T-helper 17 cell (primary cell): ENCODE data around the gene SRPRB. TPM values are rescaled to one million over a fixed set of nuclear protein-coding genes. Genes with fewer than 3 reads are reported as not detected.

Source experiments
- ATAC-seq: fragments of 150-1000 bp; cut with Tn5 transposase; 2 replicates; pipeline ENCODE4 v1.10.0; 2021; ENCODE audit warnings: mild to moderate bottlenecking, moderate library complexity
- DNase-seq, 3 donors: peaks; one replicate each; pipeline versions ENCODE4 v3.0.0 to v3.0.0-alpha.2; 2020 to 2021
- H3K9me3 ChIP-seq: one replicate; pipeline ENCODE4 v1.7.0; 2013; ENCODE audit warnings: low read length, mild to moderate bottlenecking; ENCODE audit not compliant: control insufficient read depth, poor library complexity, severe bottlenecking
- H3K27ac Mint-ChIP-seq: one replicate; pipeline ENCODE4 v1.8.0; 2022; ENCODE audit warnings: mild to moderate bottlenecking, moderate library complexity, mixed read lengths
- H3K27me3 Mint-ChIP-seq: one replicate; pipeline ENCODE4 v1.8.0; 2022; ENCODE audit warnings: mixed read lengths
- H3K36me3 Mint-ChIP-seq: one replicate; pipeline ENCODE4 v1.8.0; 2022; ENCODE audit warnings: low read depth, mixed read lengths
- H3K4me1 Mint-ChIP-seq: one replicate; pipeline ENCODE4 v1.8.0; 2022; ENCODE audit warnings: mild to moderate bottlenecking, mixed read lengths
- H3K4me3 Mint-ChIP-seq: one replicate; pipeline ENCODE4 v1.8.0; 2022; ENCODE audit warnings: mild to moderate bottlenecking, moderate library complexity, mixed read lengths
- total RNA-seq, 4 donors: library from RNA in 2 of 4; stranded (reverse) in 2 of 4; gene quantifications; one replicate each; pipeline ENCODE4 v1.2.3 and lab custom pipeline; 2022 to 2026

Gene SRPRB
- total RNA-seq, 2 donors from 2014 or later: 34.5 to 37.3 TPM

DNA sequence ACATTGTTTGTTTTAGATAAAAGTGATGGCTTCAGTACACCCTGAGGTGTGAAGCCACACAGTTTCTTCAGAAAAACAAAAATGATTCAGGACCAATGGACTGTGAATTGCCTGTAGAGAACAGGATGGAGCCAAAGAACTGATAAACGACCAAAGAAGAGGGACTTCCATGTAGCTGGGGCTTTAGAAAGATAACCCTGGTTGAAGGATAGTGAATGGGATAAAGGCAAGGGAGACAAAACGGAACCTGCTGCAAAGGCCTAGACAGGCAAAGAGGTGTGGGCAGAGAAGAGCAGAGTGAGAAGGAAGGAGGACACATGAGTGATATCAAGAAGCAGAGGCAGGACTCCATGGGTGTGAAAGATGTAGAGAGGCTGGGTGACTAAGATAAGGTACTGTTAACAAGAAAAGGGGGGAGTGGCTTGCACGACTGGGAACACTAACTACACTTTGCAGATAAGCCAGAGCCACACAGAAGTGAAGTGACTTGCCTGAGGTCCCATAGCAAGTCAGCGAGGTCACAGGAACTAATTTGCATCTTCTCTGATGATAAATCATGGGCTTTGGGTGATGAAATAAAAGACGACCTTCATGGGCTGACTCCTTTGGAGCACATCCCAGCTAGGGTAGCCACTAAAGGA, 45.8 kb downstream of the SRPRB start:
- H3K27me3 Mint-ChIP-seq: peaks cover 31% of the 10 kb centered on the region
- H3K36me3 Mint-ChIP-seq: no peaks in the 10 kb centered on the region
- ATAC-seq: no peak
- no peaks in the 10 kb centered on the region for H3K9me3 ChIP-seq
- no peak overlapping the region for H3K4me3 Mint-ChIP-seq
- H3K4me1 Mint-ChIP-seq: no peaks in the 10 kb centered on the region
- no peak for DNase-seq
- no peak overlapping the region for H3K27ac Mint-ChIP-seq

DNA sequence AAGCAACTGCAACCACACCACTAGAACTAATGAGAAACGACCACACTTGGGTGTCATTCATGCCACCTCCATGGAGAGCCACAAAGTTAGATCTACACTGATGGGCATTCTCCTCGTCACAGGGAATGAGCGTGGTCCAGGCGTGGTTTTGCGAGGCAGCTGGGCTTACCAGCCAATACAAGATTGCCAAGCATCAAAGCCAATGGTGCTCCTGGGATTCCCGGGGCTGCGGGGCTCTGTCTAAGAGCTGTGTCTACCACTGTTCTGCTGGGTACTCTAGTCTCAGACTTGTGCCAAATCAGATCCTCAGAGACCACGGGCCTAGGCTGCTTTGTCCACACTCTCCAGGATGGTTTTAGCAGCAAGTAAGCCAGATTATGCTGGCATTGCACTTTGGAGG, 46.3 kb downstream of the SRPRB start:
- Mint-ChIP-seq H3K27ac (no peak overlapping the region), H3K4me1 (no peaks in the 10 kb centered on the region), H3K36me3 (no peaks in the 10 kb centered on the region), H3K27me3 (peaks cover 27% of the 10 kb centered on the region), H3K4me3 (no peak overlapping the region)
- ATAC-seq: no peak
- no peaks in the 10 kb centered on the region for H3K9me3 ChIP-seq
- DNase-seq: no peak

DNA sequence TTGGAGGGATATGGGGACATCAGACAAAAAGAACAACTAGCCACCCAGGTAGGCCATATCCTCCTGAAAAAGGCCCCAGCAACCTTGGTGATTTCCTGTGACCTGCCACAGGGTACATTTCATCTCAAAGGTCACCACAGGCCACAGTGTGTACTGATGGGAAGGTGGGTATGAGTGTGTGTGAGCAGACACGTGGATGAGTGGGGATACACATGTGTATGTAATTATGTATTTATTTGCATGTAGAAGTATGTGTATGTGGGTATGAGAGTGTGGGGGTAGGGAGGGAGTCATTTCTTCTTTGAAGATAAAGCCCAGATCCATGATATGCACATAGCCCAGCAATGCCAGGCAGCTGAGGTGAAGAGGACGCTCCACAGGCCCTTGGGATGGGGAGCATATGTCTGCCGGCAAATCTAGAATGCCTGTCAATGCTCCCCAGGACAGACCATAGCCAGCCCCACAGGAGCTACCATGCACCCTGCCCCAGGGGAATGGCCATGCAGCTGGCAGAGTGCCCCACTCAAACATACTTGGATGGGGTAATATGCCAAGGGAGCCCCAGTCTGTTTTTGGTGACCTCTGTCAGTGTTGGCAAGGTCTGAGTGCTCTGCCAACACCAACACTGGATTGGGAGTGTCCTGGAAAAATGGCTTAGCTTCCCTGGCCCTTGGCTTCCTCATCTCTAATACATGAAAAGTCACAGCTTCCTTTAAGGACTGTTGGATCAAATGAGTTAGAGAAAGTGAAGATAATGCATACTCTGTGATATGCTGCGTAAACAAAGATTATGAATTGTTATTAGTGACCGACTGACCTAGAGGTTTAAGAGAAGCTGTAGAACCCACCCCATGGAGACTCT, 47.7 kb downstream of the SRPRB start:
- Mint-ChIP-seq H3K27ac (no peak overlapping the region), H3K4me1 (peaks cover 2% of the 10 kb centered on the region), H3K36me3 (no peaks in the 10 kb centered on the region), H3K27me3 (peaks cover 18% of the 10 kb centered on the region), H3K4me3 (no peak overlapping the region)
- no peaks in the 10 kb centered on the region for H3K9me3 ChIP-seq
- ATAC-seq (no peak), DNase-seq (no peak)

DNA sequence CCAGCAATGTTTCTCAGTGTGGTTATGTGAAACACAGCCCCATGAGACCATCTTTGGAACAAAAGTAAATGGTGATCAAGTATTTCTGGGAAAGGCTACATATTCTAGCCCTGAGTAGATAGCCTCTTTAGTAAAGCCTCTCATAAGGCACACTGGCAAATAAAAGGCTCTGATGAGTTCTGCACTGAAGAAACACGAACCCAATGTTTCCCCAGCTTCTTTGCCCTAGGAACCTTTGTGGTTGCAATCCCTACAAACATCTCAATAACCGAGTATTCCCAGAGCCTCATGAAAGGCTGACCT, 48.3 kb downstream of the SRPRB start:
- H3K4me3 Mint-ChIP-seq: no peak overlapping the region
- no peak overlapping the region for H3K27ac Mint-ChIP-seq
- H3K4me1 Mint-ChIP-seq: peaks cover 2% of the 10 kb centered on the region
- DNase-seq: no peak
- no peak for ATAC-seq
- H3K9me3 ChIP-seq: no peaks in the 10 kb centered on the region
- H3K36me3 Mint-ChIP-seq: no peaks in the 10 kb centered on the region
- peaks cover 12% of the 10 kb centered on the region for H3K27me3 Mint-ChIP-seq

DNA sequence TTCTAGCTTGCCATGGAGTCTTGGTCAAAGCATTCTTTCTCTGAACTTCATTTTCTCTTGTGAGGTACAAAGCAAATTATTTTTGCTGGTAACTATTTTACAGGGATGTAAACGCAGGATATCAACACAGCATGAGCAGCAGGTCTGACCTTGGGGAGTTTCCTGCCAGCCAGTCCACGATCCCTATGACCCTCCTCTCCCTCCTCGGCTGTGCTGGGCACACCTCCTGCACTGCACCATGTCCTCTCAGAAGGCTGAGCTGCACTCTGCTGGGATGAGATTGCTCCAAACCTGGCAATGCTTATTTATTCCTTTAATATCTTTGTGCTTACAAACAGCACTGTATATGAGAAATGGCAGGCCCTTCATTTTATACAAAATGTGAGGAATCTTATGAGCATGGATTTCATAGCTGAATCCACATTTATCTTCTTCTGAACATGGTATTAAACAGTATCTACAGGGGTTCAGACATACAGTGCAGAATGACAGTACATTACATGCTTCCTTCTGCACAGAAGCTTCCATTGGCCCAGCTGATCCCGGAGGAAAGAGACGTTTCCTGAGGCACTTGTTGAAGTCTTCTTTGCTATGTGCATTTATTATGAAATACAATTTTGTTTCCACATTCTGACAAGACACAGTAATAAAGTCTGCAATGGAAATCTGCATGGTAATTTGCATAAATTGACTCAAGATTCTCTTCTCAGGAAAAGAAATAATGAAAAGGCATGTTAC, 48.8 kb downstream of the SRPRB start:
- DNase-seq: no peak
- Mint-ChIP-seq H3K27ac (no peak overlapping the region), H3K4me3 (no peak overlapping the region), H3K36me3 (no peaks in the 10 kb centered on the region), H3K4me1 (peaks cover 2% of the 10 kb centered on the region), H3K27me3 (peaks cover 8% of the 10 kb centered on the region)
- no peak for ATAC-seq
- no peaks in the 10 kb centered on the region for H3K9me3 ChIP-seq

DNA sequence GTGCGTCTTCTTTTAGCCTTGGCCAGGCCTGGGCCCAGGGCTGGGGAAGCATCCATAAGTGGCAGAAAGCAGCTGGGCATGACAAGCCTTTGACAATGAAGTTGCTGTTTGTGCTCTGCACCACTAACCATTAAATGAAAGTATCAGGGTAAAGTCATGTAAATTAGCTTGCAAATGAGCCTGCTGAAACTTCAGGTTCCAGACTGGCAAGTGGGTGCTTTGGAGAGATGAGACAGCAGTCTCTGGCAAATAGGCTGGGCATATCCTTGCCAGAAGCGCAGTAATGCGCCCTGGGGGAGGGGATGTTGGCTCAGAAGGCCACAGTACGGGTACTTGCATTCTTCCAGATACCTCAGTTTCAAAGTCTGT, 49.4 kb downstream of the SRPRB start:
- ATAC-seq (no peak), DNase-seq (no peak)
- H3K9me3 ChIP-seq: no peaks in the 10 kb centered on the region
- H3K36me3 Mint-ChIP-seq: no peaks in the 10 kb centered on the region
- no peak overlapping the region for H3K4me3 Mint-ChIP-seq
- peaks cover 4% of the 10 kb centered on the region for H3K27me3 Mint-ChIP-seq
- no peak overlapping the region for H3K27ac Mint-ChIP-seq
- H3K4me1 Mint-ChIP-seq: peaks cover 2% of the 10 kb centered on the region

DNA sequence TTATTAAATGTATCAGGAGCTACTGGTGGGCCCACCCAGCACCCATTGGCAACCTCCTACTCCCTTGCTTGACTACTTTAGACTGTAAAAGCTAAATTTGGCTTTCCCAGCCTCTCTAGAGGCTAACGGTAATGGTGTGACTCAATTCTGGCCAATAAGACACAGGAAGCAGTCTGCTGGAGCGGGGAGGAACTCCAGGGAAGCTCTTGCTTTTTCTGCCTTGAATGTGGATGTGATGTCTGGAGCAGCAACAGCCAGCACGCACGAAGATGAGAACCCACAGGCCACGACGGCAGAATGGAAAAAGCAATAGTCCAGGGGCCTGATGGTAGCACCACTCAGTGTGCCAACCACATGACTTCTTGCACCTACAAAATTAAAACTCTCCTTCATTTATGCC, 50.2 kb downstream of the SRPRB start:
- Mint-ChIP-seq H3K4me3 (no peak overlapping the region), H3K27me3 (no peaks in the 10 kb centered on the region), H3K4me1 (peaks cover 2% of the 10 kb centered on the region), H3K36me3 (no peaks in the 10 kb centered on the region), H3K27ac (no peak overlapping the region)
- H3K9me3 ChIP-seq: no peaks in the 10 kb centered on the region
- DNase-seq (no peak), ATAC-seq (no peak)

DNA sequence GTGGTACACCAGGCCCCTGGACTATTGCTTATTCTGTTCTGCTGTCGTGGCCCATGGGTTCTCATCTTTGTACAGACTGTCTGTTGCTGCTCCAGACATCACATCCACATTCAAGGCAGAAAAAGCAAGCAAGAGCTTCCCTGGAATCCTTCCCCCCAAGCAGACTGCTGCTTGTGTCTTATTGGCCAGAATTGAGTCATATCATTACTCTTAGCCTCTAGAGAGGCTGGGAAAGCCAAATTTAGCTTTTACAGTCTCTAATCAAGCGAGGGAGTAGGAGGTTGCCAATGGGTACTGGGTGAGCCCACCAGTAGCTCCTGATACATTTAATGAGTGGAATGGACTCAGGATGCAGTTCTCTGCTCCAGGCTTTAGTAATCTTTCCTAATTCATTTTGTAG, 50.7 kb downstream of the SRPRB start:
- Mint-ChIP-seq H3K27me3 (no peaks in the 10 kb centered on the region), H3K4me1 (peaks cover 2% of the 10 kb centered on the region), H3K4me3 (no peak overlapping the region), H3K27ac (no peak overlapping the region), H3K36me3 (no peaks in the 10 kb centered on the region)
- no peaks in the 10 kb centered on the region for H3K9me3 ChIP-seq
- ATAC-seq (no peak), DNase-seq (no peak)

DNA sequence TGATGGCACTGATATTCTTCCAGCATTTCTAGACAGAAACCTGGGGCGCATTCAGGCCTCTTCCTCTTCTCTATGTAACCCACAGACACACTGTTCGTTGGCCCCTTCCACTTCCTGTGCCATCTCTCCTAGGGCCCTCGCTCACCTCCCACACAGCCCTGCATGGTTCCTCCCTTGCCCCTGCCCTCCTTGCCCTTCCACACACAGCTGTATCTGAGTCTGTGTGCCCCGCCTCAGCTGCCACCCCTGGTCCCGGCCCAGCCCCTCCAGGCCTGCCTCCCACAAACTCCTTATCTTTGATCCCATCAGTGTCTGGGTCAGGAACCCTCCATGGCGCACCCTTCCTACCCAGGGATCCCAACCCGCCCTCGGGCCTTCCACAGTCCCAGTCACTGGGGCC, 52.2 kb downstream of the SRPRB start:
- Mint-ChIP-seq H3K27me3 (peaks cover 6% of the 10 kb centered on the region), H3K4me1 (peaks cover 5% of the 10 kb centered on the region), H3K4me3 (no peak overlapping the region), H3K27ac (peak overlapping the region; percentile 49), H3K36me3 (no peaks in the 10 kb centered on the region)
- no peak for DNase-seq
- no peaks in the 10 kb centered on the region for H3K9me3 ChIP-seq
- no peak for ATAC-seq

DNA sequence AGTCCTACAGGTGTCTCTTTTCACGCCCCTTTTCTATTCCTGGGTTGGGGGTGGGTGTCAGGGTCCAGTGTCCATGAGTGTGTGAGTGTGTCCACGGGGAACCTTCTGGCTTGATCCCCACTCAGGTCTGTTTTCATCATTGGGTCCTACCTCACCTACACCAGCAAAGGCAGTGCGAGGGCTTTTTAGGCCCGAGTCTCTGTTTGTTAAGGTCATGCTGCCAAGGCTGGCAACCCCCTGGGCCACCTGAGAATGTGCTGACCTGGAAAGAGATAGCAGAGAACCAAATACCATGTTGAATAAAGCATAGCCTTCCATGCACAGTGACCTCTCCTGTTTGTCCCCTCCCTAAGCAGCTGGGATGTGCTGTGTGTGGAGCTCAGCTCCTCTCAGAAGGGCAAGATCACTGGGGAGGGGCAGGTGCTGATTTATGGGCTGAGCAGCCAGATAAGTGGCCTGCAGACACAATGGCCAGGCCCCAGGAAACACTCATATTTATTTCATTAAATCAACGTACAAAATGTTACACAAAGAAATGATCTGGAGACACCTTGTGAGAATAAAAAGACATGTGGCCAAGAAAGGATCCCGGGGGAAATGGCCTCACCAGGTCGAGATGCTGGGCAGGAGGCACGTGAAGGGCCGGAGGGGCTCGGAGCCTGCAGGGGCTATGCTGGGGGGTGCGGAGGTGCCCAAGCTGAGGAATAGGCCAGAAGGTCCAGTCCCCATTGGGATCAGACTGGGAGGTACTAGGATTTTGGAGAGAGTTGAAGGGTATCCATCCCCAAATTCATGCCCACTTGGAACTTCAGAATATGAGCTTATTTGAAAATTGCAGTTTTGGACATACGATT, 54.0 kb downstream of the SRPRB start:
- Mint-ChIP-seq H3K36me3 (peaks cover 2% of the 10 kb centered on the region), H3K27me3 (peaks cover 10% of the 10 kb centered on the region), H3K4me3 (no peak overlapping the region), H3K4me1 (peaks cover 5% of the 10 kb centered on the region), H3K27ac (no peak overlapping the region)
- no peaks in the 10 kb centered on the region for H3K9me3 ChIP-seq
- no peak for ATAC-seq
- DNase-seq: no peak

DNA sequence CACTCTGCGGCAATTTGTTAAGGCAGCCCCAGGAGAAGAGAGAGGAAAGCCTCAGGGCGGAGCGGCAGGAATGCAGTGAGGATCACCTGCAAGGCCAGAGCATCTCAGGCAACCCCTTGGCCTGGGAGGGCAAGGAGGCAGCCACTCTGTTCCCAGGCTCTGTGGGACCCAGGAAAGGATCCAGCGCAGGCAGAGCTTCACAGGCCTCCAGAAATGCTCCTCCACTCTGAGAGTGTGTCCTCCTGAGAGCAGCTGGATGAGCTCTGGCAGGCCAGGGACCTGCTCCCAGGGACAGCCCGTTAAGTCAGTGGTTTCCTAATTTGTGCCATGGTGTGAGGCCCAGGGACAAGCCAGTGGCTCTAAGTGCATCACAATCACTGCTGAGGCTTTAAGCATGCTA, 54.9 kb downstream of the SRPRB start:
- DNase-seq (no peak), ATAC-seq (no peak)
- no peak overlapping the region for H3K4me3 Mint-ChIP-seq
- H3K4me1 Mint-ChIP-seq: peaks cover 5% of the 10 kb centered on the region
- H3K27me3 Mint-ChIP-seq: peaks cover 12% of the 10 kb centered on the region
- H3K27ac Mint-ChIP-seq: no peak overlapping the region
- peaks cover 2% of the 10 kb centered on the region for H3K36me3 Mint-ChIP-seq
- no peaks in the 10 kb centered on the region for H3K9me3 ChIP-seq

DNA sequence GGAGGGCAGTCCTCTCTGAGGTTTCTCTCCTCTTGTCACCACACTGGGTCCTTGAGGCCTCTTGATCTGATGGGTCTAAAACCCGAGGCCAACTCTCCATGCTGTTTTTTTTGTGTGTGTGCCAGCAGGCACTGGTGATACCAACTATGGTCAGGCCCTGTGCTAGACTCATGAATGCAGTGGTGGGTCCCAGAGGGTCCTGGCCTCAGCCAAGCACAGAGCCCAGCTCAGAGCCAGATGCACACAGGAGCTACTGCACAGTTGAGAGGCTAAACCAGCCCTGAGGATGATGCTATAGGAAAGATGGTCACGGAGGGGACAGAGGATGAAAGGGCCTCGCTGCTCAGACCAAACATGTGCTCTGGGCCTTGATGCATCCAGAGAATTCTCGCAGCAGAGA, 56.5 kb downstream of the SRPRB start:
- peak overlapping the region; percentile 34 for H3K27ac Mint-ChIP-seq
- no peak overlapping the region for H3K4me3 Mint-ChIP-seq
- DNase-seq: no peak
- peaks cover 22% of the 10 kb centered on the region for H3K27me3 Mint-ChIP-seq
- H3K36me3 Mint-ChIP-seq: peaks cover 2% of the 10 kb centered on the region
- no peaks in the 10 kb centered on the region for H3K9me3 ChIP-seq
- H3K4me1 Mint-ChIP-seq: peaks cover 5% of the 10 kb centered on the region
- ATAC-seq: no peak

DNA sequence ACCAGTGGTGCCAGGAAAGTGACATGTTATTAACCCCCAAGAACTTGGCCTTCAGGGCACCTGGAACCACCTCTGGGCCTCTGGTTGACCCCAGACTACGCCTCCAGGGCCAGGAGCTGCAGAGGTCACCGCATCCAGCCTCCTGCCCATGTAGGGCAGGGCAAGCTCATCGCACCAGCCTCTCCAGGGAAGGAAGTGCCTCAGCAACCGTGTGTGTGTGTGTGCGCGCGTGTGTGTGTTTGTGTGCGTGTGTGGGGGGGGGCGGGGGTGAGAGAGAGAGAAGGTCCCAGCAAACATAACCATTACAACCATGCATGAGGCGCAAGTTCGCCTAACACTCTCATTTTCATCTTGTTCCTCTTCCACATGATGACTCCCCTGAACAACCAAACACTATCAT, 58.3 kb downstream of the SRPRB start:
- Mint-ChIP-seq H3K4me1 (peaks cover 5% of the 10 kb centered on the region), H3K4me3 (no peak overlapping the region), H3K27ac (no peak overlapping the region), H3K27me3 (peaks cover 31% of the 10 kb centered on the region), H3K36me3 (peaks cover 5% of the 10 kb centered on the region)
- H3K9me3 ChIP-seq: no peaks in the 10 kb centered on the region
- no peak for DNase-seq
- no peak for ATAC-seq
